Left ventricle myocardium superior (tissue), 1 donor: ENCODE results near the gene FBXW5. TPM values are rescaled to one million over a fixed set of nuclear protein-coding genes. Genes with fewer than 3 reads are reported as not detected.

Experiments
- ATAC-seq: fragments of 200-7000 bp; cut with Tn5 transposase; one replicate; pipeline ENCODE4 v1.9.1; 2020; ENCODE audit warnings: mild to moderate bottlenecking, moderate library complexity
- DNase-seq: peaks from one replicate; pipeline ENCODE4 v3.0.0-alpha.2; 2020
- intact Hi-C: fragments of 100-400 bp; cut with micrococcal nuclease; formaldehyde crosslinking; loops from one replicate; pipeline ENCODE4 v1.11.0; 2022
- total RNA-seq: library from RNA; stranded (reverse); fragmentation: NEBNext Ultra II Directional; extraction: Animal tissue kit (Norgen Biotek cat#: 25700); gene quantifications from one replicate; pipeline ENCODE4 v1.2.1, GENCODE V29; 2021
- donor health status: DM: no; HTN: yes; CAD: no; lungs with severe emphysema.

Gene FBXW5
- total RNA-seq, 1 donor from 2014 or later = 162 TPM

DNA sequence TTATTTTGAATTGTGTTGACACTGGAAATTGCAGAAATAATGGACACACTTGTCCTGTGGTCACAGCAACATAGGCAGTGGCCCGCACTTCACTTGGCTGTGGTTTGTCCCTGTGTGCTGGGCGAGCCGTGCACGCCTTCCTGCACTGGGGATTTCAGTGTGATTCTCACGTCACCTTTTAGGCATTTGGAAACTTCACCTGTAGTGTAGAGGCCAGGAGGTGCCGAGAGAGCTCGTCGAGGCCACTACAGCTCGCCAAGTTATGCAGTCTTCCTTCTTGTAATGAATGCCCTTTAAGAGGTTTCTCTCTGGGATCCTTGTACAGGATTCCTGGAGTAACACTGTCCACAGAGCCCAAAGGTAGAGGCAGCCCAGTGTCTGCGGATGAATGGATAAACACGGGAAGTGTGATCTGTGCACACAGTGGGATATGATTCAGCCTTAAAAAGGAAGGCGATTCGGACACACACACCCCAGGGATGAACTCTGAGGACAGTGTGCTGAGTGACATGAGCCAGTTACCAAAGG is 43.5 kb downstream of the FBXW5 start:
- ATAC-seq (no peak), DNase-seq (no peak)
- intact Hi-C loops = no loop called here

- no peak for DNase-seq
- intact Hi-C loops = no loop called here
- ATAC-seq = no peak
Observed at GRCh38 chr9:136900556-136900955, 44.0 kb downstream of the FBXW5 start.

DNA sequence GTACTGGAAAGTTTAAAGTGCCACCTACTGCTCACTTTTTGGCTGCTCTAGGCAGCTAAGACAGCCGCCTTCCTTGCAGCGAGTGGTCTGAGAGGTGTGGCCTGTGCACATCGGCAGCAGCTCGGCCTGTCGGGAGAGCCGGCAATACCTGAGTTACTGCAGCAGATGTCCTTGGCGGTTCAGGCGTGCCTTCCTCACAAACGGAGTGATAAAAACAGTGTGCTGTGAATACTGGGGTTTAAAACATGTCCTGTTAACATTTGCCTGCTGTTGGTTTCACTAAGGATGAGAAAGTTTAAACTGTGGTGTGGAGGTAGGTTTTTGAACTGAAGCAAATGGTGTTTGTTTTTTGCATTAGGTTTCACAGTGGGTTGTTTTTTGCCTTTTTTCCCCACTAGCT is 45.3 kb downstream of the FBXW5 start:
- intact Hi-C loops = no loop called here
- ATAC-seq (no peak), DNase-seq (no peak)

- ATAC-seq = no peak
- intact Hi-C loops = no loop called here
- DNase-seq = no peak
Observed at GRCh38 chr9:136898483-136899100, 45.9 kb downstream of the FBXW5 start.

DNA sequence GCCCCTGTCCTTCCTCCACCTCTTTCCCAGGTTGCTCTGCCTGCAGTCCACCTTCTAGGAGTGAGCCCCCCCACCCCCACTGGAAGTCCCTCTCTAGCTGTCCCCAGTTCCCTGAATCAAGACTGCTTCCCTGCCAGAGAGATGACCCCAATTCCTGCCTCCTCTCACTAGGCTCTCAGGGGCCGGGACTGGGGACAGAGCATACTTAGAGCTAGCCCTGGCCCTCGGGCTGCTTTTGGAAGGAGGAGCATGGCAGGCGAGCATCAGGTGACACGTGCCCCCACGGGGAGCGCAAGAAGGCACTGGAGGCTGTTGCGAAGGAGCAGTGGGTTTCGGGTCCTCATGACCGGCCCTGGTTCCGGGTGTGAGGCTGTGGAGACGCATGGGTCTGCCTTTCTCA is 48.5 kb downstream of the FBXW5 start:
- no peak for DNase-seq
- no peak for ATAC-seq
- intact Hi-C loops = no loop called here

DNA sequence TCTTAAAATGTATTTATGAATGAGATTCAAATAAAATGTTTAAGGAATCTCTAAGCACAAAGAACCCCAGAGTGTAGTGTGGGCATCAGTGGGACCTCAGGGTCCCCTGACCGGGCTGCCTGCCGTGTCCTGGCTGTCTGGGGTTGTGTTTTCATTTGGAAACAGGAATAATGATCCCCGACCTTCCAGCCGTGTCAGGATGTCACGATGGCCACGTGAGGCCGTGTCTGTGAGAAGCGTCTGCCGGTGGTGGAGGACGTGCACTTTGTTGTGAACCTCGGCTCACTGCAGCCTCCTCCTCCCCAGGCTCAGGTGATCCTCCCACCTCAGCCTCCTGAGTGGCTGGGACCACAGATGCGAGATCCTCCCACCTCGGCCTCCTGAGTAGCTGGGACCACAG is 53.9 kb downstream of the FBXW5 start:
- ATAC-seq = no peak
- DNase-seq = no peak
- intact Hi-C loops = no loop called here

Other genes starting within 250 kb of the FBXW5 start
- 22.3 TPM for gene DIPK1B, start 232.2 kb downstream of the FBXW5 start, total RNA-seq
- gene LCN10, start 201.8 kb downstream of the FBXW5 start, total RNA-seq = 10.6 TPM
- 17.4 TPM for gene LCN6, start 196.2 kb downstream of the FBXW5 start, total RNA-seq
- gene LCN8, start 186.5 kb downstream of the FBXW5 start, total RNA-seq = not detected
- gene LCN15, start 180.2 kb downstream of the FBXW5 start, total RNA-seq = 0.59 TPM
- 74.2 TPM for gene TMEM141, start 153.4 kb downstream of the FBXW5 start, total RNA-seq
- gene CCDC183, start 148.4 kb downstream of the FBXW5 start, total RNA-seq = 2.2 TPM
- 73.0 TPM for gene RABL6, start 136.8 kb downstream of the FBXW5 start, total RNA-seq
- 9.1 TPM for gene AJM1, start 102.3 kb downstream of the FBXW5 start, total RNA-seq
- 357 TPM for gene PHPT1, start 95.3 kb downstream of the FBXW5 start, total RNA-seq
- 12.9 TPM for gene MAMDC4, start 92.4 kb downstream of the FBXW5 start, total RNA-seq
- gene EDF1, start 78.4 kb downstream of the FBXW5 start, total RNA-seq = 354 TPM
- 11.4 TPM for gene TRAF2, start 58.2 kb downstream of the FBXW5 start, total RNA-seq
- 2.2 TPM for gene C8G, start 505 bp upstream of the FBXW5 start, total RNA-seq
- gene LCN12, start 7.5 kb upstream of the FBXW5 start, total RNA-seq = 3.6 TPM
- 5,424 TPM for gene PTGDS, start 32.8 kb upstream of the FBXW5 start, total RNA-seq
- gene LCNL1, start 38.3 kb upstream of the FBXW5 start, total RNA-seq = 18.3 TPM
- 23.9 TPM for gene PAXX, start 47.7 kb upstream of the FBXW5 start, total RNA-seq
- gene CLIC3, start 51.8 kb upstream of the FBXW5 start, total RNA-seq = 1.7 TPM
- gene ABCA2, start 83.5 kb upstream of the FBXW5 start, total RNA-seq = 33.8 TPM
- 0.17 TPM for gene FUT7, start 87.3 kb upstream of the FBXW5 start, total RNA-seq
- 59.0 TPM for gene NPDC1, start 101.4 kb upstream of the FBXW5 start, total RNA-seq
- 2.1 TPM for gene ENTPD2, start 109.3 kb upstream of the FBXW5 start, total RNA-seq
- gene SAPCD2, start 125.8 kb upstream of the FBXW5 start, total RNA-seq = 0.12 TPM
- 12.6 TPM for gene UAP1L1, start 132.8 kb upstream of the FBXW5 start, total RNA-seq
- 21.4 TPM for gene MAN1B1, start 142.2 kb upstream of the FBXW5 start, total RNA-seq
- 155 TPM for gene DPP7, start 170.0 kb upstream of the FBXW5 start, total RNA-seq
- not detected for gene GRIN1, start 194.4 kb upstream of the FBXW5 start, total RNA-seq
- not detected for gene LRRC26, start 225.3 kb upstream of the FBXW5 start, total RNA-seq
- gene TMEM210, start 227.3 kb upstream of the FBXW5 start, total RNA-seq = not detected
- 38.2 TPM for gene ANAPC2, start 243.8 kb upstream of the FBXW5 start, total RNA-seq
- 77.7 TPM for gene SSNA1, start 243.9 kb upstream of the FBXW5 start, total RNA-seq